Measurements from ENCODE around the gene FAM222A.

GRCh38 chr12:109724321-109724892, 10.8 kb downstream of the FAM222A start:
- TF ChIP-seq RAD21 (conservative IDR thresholded peaks at IDR 0.05): no peak
- TF ChIP-seq TAF1 (IDR thresholded peaks at IDR 0.05; ENCODE audit: low read depth): no peak

Measured in neural cell (in vitro differentiated cells).